Measurements from ENCODE around the gene MYOZ3. TPM values are rescaled to one million over a fixed set of nuclear protein-coding genes. Genes with fewer than 3 reads are reported as not detected.

Gene MYOZ3
- total and polyA plus RNA-seq, 10 of the 15 experiments (the other 5 are each of a cell fraction or from before 2014, with no cell fraction given) = 0.04 to 1.1 (median 0.10) TPM; not detected in 4

DNA sequence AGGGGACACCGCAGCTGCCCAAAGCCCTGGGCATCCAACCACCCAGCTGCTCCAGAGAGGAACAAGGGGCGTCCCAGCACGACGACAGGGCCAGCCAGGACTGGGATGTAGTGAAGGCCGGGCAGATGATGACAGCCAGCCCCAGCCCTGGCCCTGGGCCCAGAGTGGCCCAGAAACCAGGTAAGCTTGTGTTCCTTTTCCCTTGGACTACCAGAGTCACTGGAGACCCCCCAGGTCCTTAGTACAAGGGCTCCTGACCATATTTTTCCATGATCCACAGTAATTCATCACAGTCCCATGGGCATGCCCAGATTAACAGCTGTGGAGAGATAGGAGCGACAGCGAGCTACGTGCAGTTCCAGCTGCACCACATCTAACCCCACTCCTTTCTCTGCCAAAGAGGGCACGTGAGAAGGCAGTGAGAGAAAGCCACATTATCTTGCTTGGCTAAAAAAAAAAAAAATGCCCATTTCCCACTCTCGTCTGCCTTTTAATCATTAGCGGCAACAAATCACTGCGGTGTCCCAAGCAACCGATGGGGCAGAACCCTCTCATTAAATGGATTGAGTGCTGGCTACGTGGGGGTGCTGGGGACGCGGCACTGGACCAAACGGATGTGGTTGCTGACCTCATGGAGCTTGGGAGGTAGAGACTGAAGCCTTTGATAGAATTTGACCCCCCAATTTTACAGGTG lies 42.3 kb upstream of the MYOZ3 start:
- Histone ChIP-seq H3K9ac (ENCODE audit: control insufficient read depth, insufficient read depth, low read length) (no peak overlapping the region), H3K27me3 (replicated peaks in 1 of 2; ENCODE audit: control insufficient read depth in 2 of 2, insufficient read depth in 2 of 2, low read length in 1 of 2) (no peaks in the 10 kb centered on the region; a peak in 1 of 4 replicates), H3K27ac (ENCODE audit: control insufficient read depth, insufficient read depth) (no peak overlapping the region), H3K4me3 (no peak overlapping the region), H3K9me3 (replicated peaks; ENCODE audit: control insufficient read depth, insufficient read depth, low read length) (no peaks in the 10 kb centered on the region), H3K36me3 (ENCODE audit: control insufficient read depth in 2 of 2, insufficient read depth in 2 of 2, low read length in 1 of 2) (no peaks in the 10 kb centered on the region), H3K4me2 (ENCODE audit: control insufficient read depth, insufficient read depth) (no peak overlapping the region), H3K4me1 (ENCODE audit: control insufficient read depth, insufficient read depth, low read length) (peaks cover 20% of the 10 kb centered on the region), H3K79me2 (ENCODE audit: control insufficient read depth, insufficient read depth, low read length) (no peaks in the 10 kb centered on the region), H4K20me1 (ENCODE audit: control insufficient read depth, insufficient read depth) (no peaks in the 10 kb centered on the region), H2AFZ (ENCODE audit: control insufficient read depth, low read depth, low read length) (no peak overlapping the region)
- ATAC-seq = no peak
- RAD21 ChIA-PET (ENCODE audit: unreplicated experiment) = no interaction called here
- intact Hi-C loops (cut with micrococcal nuclease; ENCODE audit: unreplicated experiment) = no loop called here
- POLR2A ChIA-PET = no interaction called here
- DNase-seq (ENCODE audit: low read depth, low spot score) = no peak
- no peak for FAIRE-seq
- in situ Hi-C loops (cut with MboI) = no loop called here
- SMC1A ChIA-PET (ENCODE audit: uncharacterized antibody, unreplicated experiment) = no interaction called here
- CTCF ChIA-PET = interaction anchor here (0.6 to 0.9 kb wide), 2 partner anchors 19 to 706 kb away, joined by 3 read pairs; no protein-coding TSS in a partner anchor
- BruUV-seq (replicated peaks) = no TSS peak
- 65% methylated on average over 17 of the region's 17 CpGs for WGBS (ENCODE audit: insufficient coverage, insufficient replicate concordance, low lambda C conversion rate, missing lambda C conversion rate)
- TF ChIP-seq, protein P1, sequence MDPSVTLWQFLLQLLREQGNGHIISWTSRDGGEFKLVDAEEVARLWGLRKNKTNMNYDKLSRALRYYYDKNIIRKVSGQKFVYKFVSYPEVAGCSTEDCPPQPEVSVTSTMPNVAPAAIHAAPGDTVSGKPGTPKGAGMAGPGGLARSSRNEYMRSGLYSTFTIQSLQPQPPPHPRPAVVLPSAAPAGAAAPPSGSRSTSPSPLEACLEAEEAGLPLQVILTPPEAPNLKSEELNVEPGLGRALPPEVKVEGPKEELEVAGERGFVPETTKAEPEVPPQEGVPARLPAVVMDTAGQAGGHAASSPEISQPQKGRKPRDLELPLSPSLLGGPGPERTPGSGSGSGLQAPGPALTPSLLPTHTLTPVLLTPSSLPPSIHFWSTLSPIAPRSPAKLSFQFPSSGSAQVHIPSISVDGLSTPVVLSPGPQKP (IDR thresholded peaks at IDR 0.05; ENCODE audit: low read depth, low read length) = no peak
- TF ChIP-seq NBN (IDR thresholded peaks at IDR 0.05) (no peak), IKZF2 (IDR thresholded peaks at IDR 0.05) (no peak), CREB1 (IDR thresholded peaks at IDR 0.05; ENCODE audit: low read depth) (no peak), NFYA (IDR thresholded peaks at IDR 0.05; ENCODE audit: borderline replicate concordance, low read depth, low read length) (no peak), RB1 (IDR thresholded peaks at IDR 0.05; ENCODE audit: borderline replicate concordance) (no peak), HDGF (IDR thresholded peaks at IDR 0.05) (no peak), HCFC1 (IDR thresholded peaks at IDR 0.05; ENCODE audit: low read length) (no peak), ZZZ3 (IDR thresholded peaks at IDR 0.05; ENCODE audit: control insufficient read depth, insufficient read length, low read depth) (no peak), YY1 (IDR thresholded peaks at IDR 0.05; ENCODE audit: low read depth, low read length) (no peak), ZNF24 (IDR thresholded peaks at IDR 0.05) (no peak), MEF2B (IDR thresholded peaks at IDR 0.05; ENCODE audit: partially characterized antibody, poor library complexity, severe bottlenecking) (no peak)
- TF ChIP-seq, protein P2, sequence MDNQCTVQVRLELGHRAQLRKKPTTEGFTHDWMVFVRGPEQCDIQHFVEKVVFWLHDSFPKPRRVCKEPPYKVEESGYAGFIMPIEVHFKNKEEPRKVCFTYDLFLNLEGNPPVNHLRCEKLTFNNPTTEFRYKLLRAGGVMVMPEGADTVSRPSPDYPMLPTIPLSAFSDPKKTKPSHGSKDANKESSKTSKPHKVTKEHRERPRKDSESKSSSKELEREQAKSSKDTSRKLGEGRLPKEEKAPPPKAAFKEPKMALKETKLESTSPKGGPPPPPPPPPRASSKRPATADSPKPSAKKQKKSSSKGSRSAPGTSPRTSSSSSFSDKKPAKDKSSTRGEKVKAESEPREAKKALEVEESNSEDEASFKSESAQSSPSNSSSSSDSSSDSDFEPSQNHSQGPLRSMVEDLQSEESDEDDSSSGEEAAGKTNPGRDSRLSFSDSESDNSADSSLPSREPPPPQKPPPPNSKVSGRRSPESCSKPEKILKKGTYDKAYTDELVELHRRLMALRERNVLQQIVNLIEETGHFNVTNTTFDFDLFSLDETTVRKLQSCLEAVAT (IDR thresholded peaks at IDR 0.05) = no peak
